RWPE1 (cell line): ENCODE measurements around the gene GLT1D1.

Source experiments
- CTCF ChIA-PET: fragments of 350-600 bp; sonication (Branson Sonifier 250); formaldehyde crosslinking; extraction: SDS; loops from one replicate; lab custom pipeline; 2021; lab: Yijun Ruan, JAX
- POLR2A ChIA-PET: fragments of 400-600 bp; formaldehyde crosslinking; extraction: SDS; loops from one replicate; lab custom pipeline; 2020; ENCODE audit warnings: antibody characterized with exemption; ENCODE audit not compliant: low non-redundant PET; lab: Yijun Ruan, JAX
- DNase-seq: peaks from one replicate; pipeline ENCODE4 v3.0.0; 2012; ENCODE audit warnings: low spot score
- H3K27ac ChIP-seq: fragments of 450-650 bp; 2 replicates; pipeline ENCODE4 v1.5.1; 2017
- TF ChIP-seq, protein P1 (sequence below): fragments of 450-650 bp; conservative IDR thresholded peaks from 2 replicates; pipeline ENCODE4 v1.5.1; 2017; ENCODE audit warnings: low read depth, mild to moderate bottlenecking

The GLT1D1 gene

DNA sequence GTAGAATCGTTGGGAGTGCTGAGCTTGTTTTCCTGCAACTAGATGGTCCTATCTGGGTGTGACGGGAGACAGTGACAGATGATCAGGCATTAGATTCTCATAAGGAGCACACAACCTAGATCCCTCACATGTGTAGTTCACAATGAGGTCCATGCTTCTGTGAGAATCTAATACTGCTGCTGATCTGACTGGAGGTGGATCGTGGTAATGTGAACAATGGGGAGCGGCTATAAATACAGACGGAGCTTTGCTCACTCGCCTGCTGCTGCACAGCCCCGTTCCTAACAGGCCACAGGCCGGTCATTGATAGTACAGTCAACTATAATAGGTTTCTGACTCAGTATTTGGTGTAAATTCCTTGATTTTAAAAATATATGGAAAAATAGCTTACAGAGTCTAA is 138.8 kb downstream of the GLT1D1 start:
- DNase-seq: no peak
- no peak overlapping the region for H3K27ac ChIP-seq
- TF ChIP-seq, protein P1, sequence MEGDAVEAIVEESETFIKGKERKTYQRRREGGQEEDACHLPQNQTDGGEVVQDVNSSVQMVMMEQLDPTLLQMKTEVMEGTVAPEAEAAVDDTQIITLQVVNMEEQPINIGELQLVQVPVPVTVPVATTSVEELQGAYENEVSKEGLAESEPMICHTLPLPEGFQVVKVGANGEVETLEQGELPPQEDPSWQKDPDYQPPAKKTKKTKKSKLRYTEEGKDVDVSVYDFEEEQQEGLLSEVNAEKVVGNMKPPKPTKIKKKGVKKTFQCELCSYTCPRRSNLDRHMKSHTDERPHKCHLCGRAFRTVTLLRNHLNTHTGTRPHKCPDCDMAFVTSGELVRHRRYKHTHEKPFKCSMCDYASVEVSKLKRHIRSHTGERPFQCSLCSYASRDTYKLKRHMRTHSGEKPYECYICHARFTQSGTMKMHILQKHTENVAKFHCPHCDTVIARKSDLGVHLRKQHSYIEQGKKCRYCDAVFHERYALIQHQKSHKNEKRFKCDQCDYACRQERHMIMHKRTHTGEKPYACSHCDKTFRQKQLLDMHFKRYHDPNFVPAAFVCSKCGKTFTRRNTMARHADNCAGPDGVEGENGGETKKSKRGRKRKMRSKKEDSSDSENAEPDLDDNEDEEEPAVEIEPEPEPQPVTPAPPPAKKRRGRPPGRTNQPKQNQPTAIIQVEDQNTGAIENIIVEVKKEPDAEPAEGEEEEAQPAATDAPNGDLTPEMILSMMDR: no peak
- ChIA-PET POLR2A (no interaction called here), CTCF (no interaction called here)

DNA sequence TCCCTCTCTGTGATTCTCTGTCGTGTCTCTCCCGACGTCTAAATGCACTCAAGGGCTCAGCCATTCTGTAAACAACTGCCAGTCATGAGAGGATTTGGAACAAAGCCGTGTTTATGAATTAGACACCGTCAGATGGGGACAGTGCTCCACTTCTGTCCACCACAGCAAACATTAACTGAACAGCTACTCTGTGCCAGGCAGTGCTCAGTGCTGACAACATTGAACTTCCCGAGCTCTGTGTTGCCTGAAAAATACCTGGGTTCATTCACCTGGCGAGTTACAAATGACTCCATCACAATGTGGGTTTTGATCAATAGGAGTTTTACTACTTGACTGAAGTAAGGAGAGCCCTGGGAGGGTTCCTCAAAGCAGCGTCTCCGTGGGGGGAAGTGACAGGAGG is 139.3 kb downstream of the GLT1D1 start:
- TF ChIP-seq, protein P1: no peak
- DNase-seq: no peak
- no peak overlapping the region for H3K27ac ChIP-seq
- POLR2A ChIA-PET: no interaction called here
- CTCF ChIA-PET: no interaction called here

DNA sequence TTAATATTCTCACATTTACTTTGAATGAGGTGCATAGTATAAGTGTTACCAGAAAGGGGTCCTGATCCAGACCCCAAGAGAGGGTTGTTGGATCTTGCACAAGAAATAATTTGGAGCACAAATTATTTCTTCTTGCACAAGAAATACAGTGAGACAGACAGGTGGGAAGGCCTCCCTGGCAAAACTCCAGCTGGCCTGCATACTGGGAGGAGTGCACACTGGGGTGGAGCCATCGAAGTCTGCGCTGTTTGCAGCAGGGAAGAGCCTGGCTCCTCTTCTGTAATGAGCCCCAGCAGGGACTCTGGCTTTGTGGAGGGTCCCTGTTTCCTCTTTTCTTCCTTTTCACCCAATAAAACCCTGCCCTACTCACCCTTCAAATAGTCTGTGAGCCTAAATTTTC is 141.6 kb downstream of the GLT1D1 start:
- no peak for DNase-seq
- ChIA-PET CTCF (interaction anchor here (0.6 kb wide), 1 partner anchor 25 kb away, joined by 3 read pairs; no protein-coding TSS in a partner anchor), POLR2A (no interaction called here)
- TF ChIP-seq, protein P1: no peak
- no peak overlapping the region for H3K27ac ChIP-seq

DNA sequence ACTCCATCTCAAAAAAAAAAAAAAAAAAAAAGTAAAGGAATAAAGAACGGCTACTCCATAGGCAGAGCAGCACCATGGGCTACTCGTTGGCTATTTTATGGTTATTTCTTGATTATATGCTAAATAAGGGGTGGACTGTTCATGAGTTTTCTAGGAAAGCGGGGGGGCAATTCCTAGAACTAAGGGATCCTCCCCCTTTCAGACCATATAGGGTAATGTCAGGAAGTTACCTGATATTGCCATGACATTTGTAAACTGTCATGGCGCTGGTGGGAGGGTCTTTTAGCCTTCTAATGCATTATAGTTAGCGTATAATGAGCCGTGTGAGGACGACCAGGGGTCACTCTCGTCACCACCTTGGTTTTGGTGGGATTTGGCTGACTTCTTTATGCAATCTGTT is 142.3 kb downstream of the GLT1D1 start:
- CTCF ChIA-PET: interaction anchor here (0.6 kb wide), 1 partner anchor 26 kb away, joined by 3 read pairs; no protein-coding TSS in a partner anchor
- POLR2A ChIA-PET: no interaction called here
- H3K27ac ChIP-seq: no peak overlapping the region
- TF ChIP-seq, protein P1: no peak
- no peak for DNase-seq

GRCh38 chr12:129001826-129002225 is 148.5 kb downstream of the GLT1D1 start:
- ChIA-PET POLR2A (no interaction called here), CTCF (no interaction called here)
- no peak for DNase-seq
- TF ChIP-seq, protein P1: no peak
- H3K27ac ChIP-seq: no peak overlapping the region

DNA sequence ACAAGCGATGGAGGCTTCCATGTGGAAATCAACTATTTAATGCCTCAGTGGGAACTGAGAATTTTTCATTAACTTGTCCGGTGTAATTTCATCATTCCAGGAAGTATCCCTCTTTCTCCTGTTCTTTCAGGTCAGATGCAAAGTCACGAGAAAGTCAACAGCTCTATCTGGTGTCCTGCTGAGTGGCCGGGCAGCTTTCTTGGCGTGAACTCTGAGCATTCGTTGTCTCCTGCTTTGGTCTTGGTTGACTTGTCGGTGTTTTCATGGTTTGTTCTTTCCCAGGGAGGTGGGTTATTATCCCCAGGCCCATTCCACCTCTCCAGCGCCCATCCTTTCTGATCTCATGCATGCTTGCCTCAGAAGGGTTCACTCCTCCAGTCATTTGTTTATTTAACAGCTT is 149.1 kb downstream of the GLT1D1 start:
- POLR2A ChIA-PET: no interaction called here
- no peak for DNase-seq
- CTCF ChIA-PET: no interaction called here
- TF ChIP-seq, protein P1: no peak
- H3K27ac ChIP-seq: no peak overlapping the region
